ENCODE data around the gene GPR146. TPM values are rescaled to one million over a fixed set of nuclear protein-coding genes. Genes with fewer than 3 reads are reported as not detected.

GPR146 gene
- total RNA-seq, 1 donor from 2014 or later: 0.79 TPM

DNA sequence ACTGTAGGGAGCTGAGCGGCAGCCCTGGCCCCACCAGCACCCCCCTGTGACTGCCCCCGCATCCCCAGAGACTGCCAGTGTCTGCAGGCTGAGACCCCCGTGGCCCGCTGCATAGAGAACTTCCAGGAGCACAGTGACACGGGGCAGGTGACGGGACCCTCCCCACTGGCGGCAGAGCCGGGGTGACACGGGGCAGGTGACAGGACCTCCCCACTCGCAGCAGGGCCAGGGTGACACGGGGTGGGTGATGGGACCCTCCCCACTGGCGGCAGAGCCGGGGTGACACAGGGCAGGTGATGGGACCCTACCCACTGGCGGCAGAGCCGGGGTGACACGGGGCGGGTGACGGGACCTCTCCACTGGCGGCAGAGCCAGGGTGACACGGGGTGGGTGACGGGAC, 45.9 kb downstream of the GPR146 start:
- Histone ChIP-seq H3K4me2 (no peak overlapping the region), H3K4me3 (no peak overlapping the region), H3K27me3 (no peaks in the 10 kb centered on the region), H3K79me2 (ENCODE audit: low read depth) (peaks cover 9% of the 10 kb centered on the region), H3F3A (ENCODE audit: low read depth) (peaks cover 5% of the 10 kb centered on the region), H3K36me3 (no peaks in the 10 kb centered on the region), H3K4me1 (peaks cover 16% of the 10 kb centered on the region), H4K20me1 (ENCODE audit: low read depth) (peaks cover 21% of the 10 kb centered on the region), H2AFZ (replicated peaks) (no peak overlapping the region), H3K9ac (no peak overlapping the region), H3K27ac (no peak overlapping the region), H3K9me3 (ENCODE audit: low read depth) (no peaks in the 10 kb centered on the region)
- no peak for DNase-seq (ENCODE audit: low spot score)
- Mint-ChIP-seq H3K27me3 (ENCODE audit: insufficient read depth, low read depth) (peaks cover 8% of the 10 kb centered on the region), H3K36me3 (peaks cover 2% of the 10 kb centered on the region), H3K4me1 (peaks cover 43% of the 10 kb centered on the region), H3K9me3 (no peaks in the 10 kb centered on the region), H3K27ac (no peak overlapping the region), H3K4me3 (no peak overlapping the region)
- TF ChIP-seq, protein P1, sequence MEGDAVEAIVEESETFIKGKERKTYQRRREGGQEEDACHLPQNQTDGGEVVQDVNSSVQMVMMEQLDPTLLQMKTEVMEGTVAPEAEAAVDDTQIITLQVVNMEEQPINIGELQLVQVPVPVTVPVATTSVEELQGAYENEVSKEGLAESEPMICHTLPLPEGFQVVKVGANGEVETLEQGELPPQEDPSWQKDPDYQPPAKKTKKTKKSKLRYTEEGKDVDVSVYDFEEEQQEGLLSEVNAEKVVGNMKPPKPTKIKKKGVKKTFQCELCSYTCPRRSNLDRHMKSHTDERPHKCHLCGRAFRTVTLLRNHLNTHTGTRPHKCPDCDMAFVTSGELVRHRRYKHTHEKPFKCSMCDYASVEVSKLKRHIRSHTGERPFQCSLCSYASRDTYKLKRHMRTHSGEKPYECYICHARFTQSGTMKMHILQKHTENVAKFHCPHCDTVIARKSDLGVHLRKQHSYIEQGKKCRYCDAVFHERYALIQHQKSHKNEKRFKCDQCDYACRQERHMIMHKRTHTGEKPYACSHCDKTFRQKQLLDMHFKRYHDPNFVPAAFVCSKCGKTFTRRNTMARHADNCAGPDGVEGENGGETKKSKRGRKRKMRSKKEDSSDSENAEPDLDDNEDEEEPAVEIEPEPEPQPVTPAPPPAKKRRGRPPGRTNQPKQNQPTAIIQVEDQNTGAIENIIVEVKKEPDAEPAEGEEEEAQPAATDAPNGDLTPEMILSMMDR (IDR thresholded peaks at IDR 0.05): no peak
- no peak for TF ChIP-seq EZH2phosphoT487 (IDR thresholded peaks at IDR 0.05)
- TF ChIP-seq EZH2 (IDR thresholded peaks at IDR 0.05): no peak

DNA sequence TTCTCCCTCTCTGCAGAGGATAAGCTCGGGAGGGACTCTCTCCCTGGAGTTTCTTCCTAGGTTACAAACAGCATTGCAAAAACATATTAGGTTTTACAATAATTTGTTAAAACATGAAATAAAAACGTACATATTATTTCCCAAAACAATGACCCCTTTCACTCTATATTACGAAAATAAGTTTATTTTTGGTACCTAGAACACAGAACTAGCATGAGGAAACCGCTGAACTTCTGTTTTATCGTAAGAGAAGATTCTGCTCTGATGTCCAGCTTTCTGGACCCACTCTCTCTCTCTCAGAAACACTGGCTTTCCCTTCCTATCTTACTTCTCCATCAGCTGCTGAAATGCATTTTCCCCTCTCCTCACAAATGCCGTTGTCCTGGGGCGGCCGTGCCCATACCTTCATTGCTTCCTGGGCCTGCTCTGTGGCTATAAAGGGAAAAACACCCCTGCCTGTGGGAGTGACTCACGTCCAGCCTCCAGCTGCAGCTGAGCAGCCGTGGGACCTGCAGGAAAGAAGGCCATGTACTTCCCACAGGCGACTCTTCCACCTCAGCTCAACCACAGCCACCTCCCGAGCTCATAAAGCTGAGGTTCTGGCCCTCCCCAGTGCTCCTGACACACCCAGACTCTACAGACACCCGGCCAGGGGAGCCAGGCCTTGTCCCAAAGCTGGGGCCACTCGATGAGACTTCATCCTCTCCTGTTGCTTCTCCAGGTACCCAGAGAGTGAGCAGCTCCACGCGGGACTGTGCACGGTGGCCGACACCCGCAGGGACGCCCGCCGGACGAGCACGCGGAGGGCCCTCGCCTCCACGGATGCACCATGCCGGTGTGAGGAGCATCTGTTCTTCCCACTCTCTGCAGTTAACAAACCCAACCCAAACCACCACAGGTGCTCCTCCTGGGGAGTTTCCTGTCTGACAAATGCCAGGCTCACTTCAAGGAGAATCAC, 46.6 kb downstream of the GPR146 start:
- Histone ChIP-seq H3K4me1 (peaks cover 16% of the 10 kb centered on the region), H3K79me2 (ENCODE audit: low read depth) (peaks cover 7% of the 10 kb centered on the region), H3F3A (ENCODE audit: low read depth) (peaks cover 5% of the 10 kb centered on the region), H3K4me2 (no peak overlapping the region), H3K9ac (no peak overlapping the region), H3K27me3 (no peaks in the 10 kb centered on the region), H4K20me1 (ENCODE audit: low read depth) (peaks cover 26% of the 10 kb centered on the region), H2AFZ (replicated peaks) (no peak overlapping the region), H3K4me3 (no peak overlapping the region), H3K9me3 (ENCODE audit: low read depth) (no peaks in the 10 kb centered on the region), H3K36me3 (no peaks in the 10 kb centered on the region), H3K27ac (no peak overlapping the region)
- peaks cover 46% of the 10 kb centered on the region for H3K4me1 Mint-ChIP-seq
- no peaks in the 10 kb centered on the region for H3K9me3 Mint-ChIP-seq
- no peak for DNase-seq (ENCODE audit: low spot score)
- no peak overlapping the region for H3K4me3 Mint-ChIP-seq
- TF ChIP-seq EZH2phosphoT487 (IDR thresholded peaks at IDR 0.05) (no peak), EZH2 (IDR thresholded peaks at IDR 0.05) (no peak)
- TF ChIP-seq, protein P1 (IDR thresholded peaks at IDR 0.05): no peak
- peak overlapping the region; percentile 21 for H3K27ac Mint-ChIP-seq
- H3K36me3 Mint-ChIP-seq: peaks cover 2% of the 10 kb centered on the region
- H3K27me3 Mint-ChIP-seq (ENCODE audit: insufficient read depth, low read depth): peaks cover 10% of the 10 kb centered on the region

DNA sequence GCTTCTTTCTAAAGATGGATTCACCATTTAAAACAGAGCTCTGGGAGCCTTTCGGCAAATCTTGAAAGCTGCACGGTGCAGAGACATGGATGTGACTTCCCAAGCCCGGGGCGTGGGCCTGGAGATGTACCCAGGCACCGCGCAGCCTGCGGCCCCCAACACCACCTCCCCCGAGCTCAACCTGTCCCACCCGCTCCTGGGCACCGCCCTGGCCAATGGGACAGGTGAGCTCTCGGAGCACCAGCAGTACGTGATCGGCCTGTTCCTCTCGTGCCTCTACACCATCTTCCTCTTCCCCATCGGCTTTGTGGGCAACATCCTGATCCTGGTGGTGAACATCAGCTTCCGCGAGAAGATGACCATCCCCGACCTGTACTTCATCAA, 47.3 kb downstream of the GPR146 start:
- Mint-ChIP-seq H3K4me3 (no peak overlapping the region), H3K9me3 (no peaks in the 10 kb centered on the region), H3K27ac (peak overlapping the region; percentile 74), H3K27me3 (ENCODE audit: insufficient read depth, low read depth) (peaks cover 10% of the 10 kb centered on the region), H3K36me3 (peaks cover 2% of the 10 kb centered on the region), H3K4me1 (peaks cover 49% of the 10 kb centered on the region)
- H3K79me2 ChIP-seq (ENCODE audit: low read depth): peaks cover under 1% of the 10 kb centered on the region
- H3K9me3 ChIP-seq (ENCODE audit: low read depth): no peaks in the 10 kb centered on the region
- H3K4me3 ChIP-seq: no peak overlapping the region
- no peak overlapping the region for H2AFZ ChIP-seq (replicated peaks)
- H3F3A ChIP-seq (ENCODE audit: low read depth): peaks cover 5% of the 10 kb centered on the region
- DNase-seq (ENCODE audit: low spot score): no peak
- no peaks in the 10 kb centered on the region for H3K36me3 ChIP-seq
- H3K27me3 ChIP-seq: no peaks in the 10 kb centered on the region
- TF ChIP-seq EZH2 (IDR thresholded peaks at IDR 0.05) (no peak), EZH2phosphoT487 (IDR thresholded peaks at IDR 0.05) (no peak)
- TF ChIP-seq, protein P1 (IDR thresholded peaks at IDR 0.05): no peak
- H3K4me1 ChIP-seq: peaks cover 13% of the 10 kb centered on the region
- H3K4me2 ChIP-seq: no peak overlapping the region
- H4K20me1 ChIP-seq (ENCODE audit: low read depth): peaks cover 26% of the 10 kb centered on the region
- H3K9ac ChIP-seq: no peak overlapping the region
- H3K27ac ChIP-seq: no peak overlapping the region

Data from neural progenitor cell (in vitro differentiated cells).